SK-N-SH treated with all-trans-retinoic acid at 6 μM for 48 hours (cell line): ENCODE measurements around the gene TEC.

ENCODE experiments used
- ATAC-seq: fragments of 200-7000 bp; cut with Tn5 transposase; 3 replicates; pipeline ENCODE4 v1.9.1; 2020; ENCODE audit warnings: mild to moderate bottlenecking, moderate library complexity
- ARNTL ChIP-seq: fragments of 450-650 bp; formaldehyde crosslinking; IDR thresholded peaks from 2 replicates; pipeline ENCODE4 v1.5.0; 2020; ENCODE audit warnings: low read depth, mild to moderate bottlenecking, moderate library complexity, borderline replicate concordance
- CSRNP3 ChIP-seq: fragments of 250-450 bp; sonication (Bioruptor Pico); IDR thresholded peaks from 2 replicates; pipeline ENCODE4 v1.5.1; 2021; ENCODE audit warnings: mild to moderate bottlenecking, moderate library complexity
- ESRRG ChIP-seq: fragments of 250-450 bp; sonication (Bioruptor Pico); IDR thresholded peaks from 2 replicates; pipeline ENCODE4 v1.6.1; 2021; ENCODE audit warnings: mild to moderate bottlenecking
- GLIS3 ChIP-seq: fragments of 250-450 bp; sonication (Bioruptor Pico); IDR thresholded peaks from 2 replicates; pipeline ENCODE4 v1.5.0; 2020; ENCODE audit warnings: mild to moderate bottlenecking, moderate library complexity
- ISL1 ChIP-seq: fragments of 250-450 bp; sonication (Bioruptor Pico); IDR thresholded peaks from 2 replicates; pipeline ENCODE4 v2.1.2; 2022; ENCODE audit warnings: mild to moderate bottlenecking, moderate library complexity
- OSR1 ChIP-seq: fragments of 250-450 bp; sonication (Bioruptor Pico); IDR thresholded peaks from 2 replicates; pipeline ENCODE4 v1.8.0; 2022; ENCODE audit warnings: moderate library complexity, mild to moderate bottlenecking, inconsistent platforms
- RARB ChIP-seq: fragments of 250-450 bp; sonication (Bioruptor Pico); IDR thresholded peaks from 2 replicates; pipeline ENCODE4 v1.8.0; 2021; ENCODE audit warnings: mild to moderate bottlenecking, moderate library complexity
- SNAI2 ChIP-seq: fragments of 250-450 bp; sonication (Bioruptor Pico); IDR thresholded peaks from 2 replicates; pipeline ENCODE4 v1.5.0; 2020; ENCODE audit warnings: mild to moderate bottlenecking, moderate library complexity
- TCF4 ChIP-seq: fragments of 250-450 bp; sonication (Bioruptor Pico); IDR thresholded peaks from 2 replicates; pipeline ENCODE4 v1.8.0; 2021; ENCODE audit warnings: mild to moderate bottlenecking, moderate library complexity, borderline replicate concordance
- TOX ChIP-seq: fragments of 250-450 bp; sonication (Bioruptor Pico); IDR thresholded peaks from 2 replicates; pipeline ENCODE4 v1.8.0; 2021; ENCODE audit warnings: mild to moderate bottlenecking, moderate library complexity, borderline replicate concordance
- ZFP3 ChIP-seq: fragments of 250-450 bp; sonication (Bioruptor Pico); IDR thresholded peaks from 2 replicates; pipeline ENCODE4 v1.5.0; 2020; ENCODE audit warnings: mild to moderate bottlenecking, moderate library complexity
- ZFP30 ChIP-seq: fragments of 450-650 bp; formaldehyde crosslinking; IDR thresholded peaks from 2 replicates; pipeline ENCODE4 v1.5.0; 2022; ENCODE audit warnings: mild to moderate bottlenecking, moderate library complexity
- ZNF565 ChIP-seq: fragments of 450-650 bp; formaldehyde crosslinking; conservative IDR thresholded peaks from 2 replicates; pipeline ENCODE4 v1.5.0; 2020; ENCODE audit warnings: low read depth, mild to moderate bottlenecking, moderate library complexity
- ZNF70 ChIP-seq: fragments of 450-650 bp; formaldehyde crosslinking; IDR thresholded peaks from 2 replicates; pipeline ENCODE4 v1.5.0; 2020; ENCODE audit warnings: mild to moderate bottlenecking, moderate library complexity
- ZNF8 ChIP-seq: fragments of 450-650 bp; formaldehyde crosslinking; IDR thresholded peaks from 2 replicates; pipeline ENCODE4 v1.5.0; 2020; ENCODE audit warnings: mild to moderate bottlenecking, moderate library complexity
- TF ChIP-seq, protein P1 (sequence below): fragments of 250-450 bp; sonication (Bioruptor Pico); IDR thresholded peaks from 2 replicates; pipeline ENCODE4 v1.5.1; 2020; ENCODE audit warnings: low read depth, mild to moderate bottlenecking, moderate library complexity
- TF ChIP-seq, protein P2 (sequence below): fragments of 250-450 bp; sonication (Bioruptor Pico); IDR thresholded peaks from 2 replicates; pipeline ENCODE4 v1.8.0; 2020; ENCODE audit warnings: mild to moderate bottlenecking, moderate library complexity, borderline replicate concordance
- TF ChIP-seq, protein P3 (sequence below): fragments of 250-450 bp; sonication (Bioruptor Pico); IDR thresholded peaks from 2 replicates; pipeline ENCODE4 v1.8.0; 2021; ENCODE audit warnings: low read depth, mild to moderate bottlenecking, moderate library complexity, borderline replicate concordance

The TEC gene

DNA sequence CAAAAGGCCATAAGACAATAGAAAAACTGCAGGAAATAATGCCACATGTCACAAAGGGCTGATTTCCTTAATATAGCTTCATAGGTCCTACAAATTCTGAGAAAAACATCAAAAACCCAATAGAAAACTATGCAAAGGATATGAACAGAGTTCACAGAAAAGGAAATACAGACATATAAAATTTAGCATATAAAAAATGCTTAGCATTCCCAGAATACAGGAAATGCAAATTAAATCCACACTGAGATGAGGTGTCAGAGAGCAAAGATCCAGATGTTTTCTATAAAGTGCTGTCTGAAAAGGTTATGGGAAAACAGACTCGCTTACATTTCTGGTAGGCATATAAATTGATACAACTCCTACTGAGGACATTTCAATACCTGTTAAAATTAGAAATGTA, 169.4 kb downstream of the TEC start:
- no peak for ATAC-seq
- TF ChIP-seq TOX (CRISPR knock-in tag) (no peak), RARB (no peak), ARNTL (CRISPR knock-in tag) (no peak), ZNF565 (no peak)
- TF ChIP-seq, protein P1, sequence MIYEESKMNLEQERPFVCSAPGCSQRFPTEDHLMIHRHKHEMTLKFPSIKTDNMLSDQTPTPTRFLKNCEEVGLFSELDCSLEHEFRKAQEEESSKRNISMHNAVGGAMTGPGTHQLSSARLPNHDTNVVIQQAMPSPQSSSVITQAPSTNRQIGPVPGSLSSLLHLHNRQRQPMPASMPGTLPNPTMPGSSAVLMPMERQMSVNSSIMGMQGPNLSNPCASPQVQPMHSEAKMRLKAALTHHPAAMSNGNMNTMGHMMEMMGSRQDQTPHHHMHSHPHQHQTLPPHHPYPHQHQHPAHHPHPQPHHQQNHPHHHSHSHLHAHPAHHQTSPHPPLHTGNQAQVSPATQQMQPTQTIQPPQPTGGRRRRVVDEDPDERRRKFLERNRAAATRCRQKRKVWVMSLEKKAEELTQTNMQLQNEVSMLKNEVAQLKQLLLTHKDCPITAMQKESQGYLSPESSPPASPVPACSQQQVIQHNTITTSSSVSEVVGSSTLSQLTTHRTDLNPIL (CRISPR knock-in tag) = no peak

GRCh38 chr4:48095441-48095840, 174.2 kb downstream of the TEC start:
- TF ChIP-seq TCF4 (CRISPR knock-in tag) (no peak), ZFP30 (CRISPR knock-in tag) (no peak), TOX (CRISPR knock-in tag) (no peak), ZFP3 (CRISPR knock-in tag) (no peak), ARNTL (CRISPR knock-in tag) (no peak), ZNF565 (no peak)
- TF ChIP-seq, protein P2, sequence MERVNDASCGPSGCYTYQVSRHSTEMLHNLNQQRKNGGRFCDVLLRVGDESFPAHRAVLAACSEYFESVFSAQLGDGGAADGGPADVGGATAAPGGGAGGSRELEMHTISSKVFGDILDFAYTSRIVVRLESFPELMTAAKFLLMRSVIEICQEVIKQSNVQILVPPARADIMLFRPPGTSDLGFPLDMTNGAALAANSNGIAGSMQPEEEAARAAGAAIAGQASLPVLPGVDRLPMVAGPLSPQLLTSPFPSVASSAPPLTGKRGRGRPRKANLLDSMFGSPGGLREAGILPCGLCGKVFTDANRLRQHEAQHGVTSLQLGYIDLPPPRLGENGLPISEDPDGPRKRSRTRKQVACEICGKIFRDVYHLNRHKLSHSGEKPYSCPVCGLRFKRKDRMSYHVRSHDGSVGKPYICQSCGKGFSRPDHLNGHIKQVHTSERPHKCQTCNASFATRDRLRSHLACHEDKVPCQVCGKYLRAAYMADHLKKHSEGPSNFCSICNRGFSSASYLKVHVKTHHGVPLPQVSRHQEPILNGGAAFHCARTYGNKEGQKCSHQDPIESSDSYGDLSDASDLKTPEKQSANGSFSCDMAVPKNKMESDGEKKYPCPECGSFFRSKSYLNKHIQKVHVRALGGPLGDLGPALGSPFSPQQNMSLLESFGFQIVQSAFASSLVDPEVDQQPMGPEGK = no peak
- TF ChIP-seq, protein P1 (CRISPR knock-in tag) = no peak
- TF ChIP-seq, all 23 proteins: peak for 0
- ATAC-seq = no peak

- ATAC-seq = peak; percentile 92
- TF ChIP-seq ZNF8 (no peak), ISL1 (CRISPR knock-in tag) (peak; percentile 82), ZFP3 (CRISPR knock-in tag) (0 out of 2 replicates have a peak, but pooled peaks have one; percentile 38)
- TF ChIP-seq, protein P3, sequence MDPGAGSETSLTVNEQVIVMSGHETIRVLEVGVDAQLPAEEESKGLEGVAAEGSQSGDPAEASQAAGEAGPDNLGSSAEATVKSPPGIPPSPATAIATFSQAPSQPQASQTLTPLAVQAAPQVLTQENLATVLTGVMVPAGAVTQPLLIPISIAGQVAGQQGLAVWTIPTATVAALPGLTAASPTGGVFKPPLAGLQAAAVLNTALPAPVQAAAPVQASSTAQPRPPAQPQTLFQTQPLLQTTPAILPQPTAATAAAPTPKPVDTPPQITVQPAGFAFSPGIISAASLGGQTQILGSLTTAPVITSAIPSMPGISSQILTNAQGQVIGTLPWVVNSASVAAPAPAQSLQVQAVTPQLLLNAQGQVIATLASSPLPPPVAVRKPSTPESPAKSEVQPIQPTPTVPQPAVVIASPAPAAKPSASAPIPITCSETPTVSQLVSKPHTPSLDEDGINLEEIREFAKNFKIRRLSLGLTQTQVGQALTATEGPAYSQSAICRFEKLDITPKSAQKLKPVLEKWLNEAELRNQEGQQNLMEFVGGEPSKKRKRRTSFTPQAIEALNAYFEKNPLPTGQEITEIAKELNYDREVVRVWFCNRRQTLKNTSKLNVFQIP (CRISPR knock-in tag) = no peak
- TF ChIP-seq, protein P2 = no peak
- TF ChIP-seq, all 23 proteins: peak for 2
Measured at GRCh38 chr4:48093991-48094416, 175.6 kb downstream of the TEC start.

DNA sequence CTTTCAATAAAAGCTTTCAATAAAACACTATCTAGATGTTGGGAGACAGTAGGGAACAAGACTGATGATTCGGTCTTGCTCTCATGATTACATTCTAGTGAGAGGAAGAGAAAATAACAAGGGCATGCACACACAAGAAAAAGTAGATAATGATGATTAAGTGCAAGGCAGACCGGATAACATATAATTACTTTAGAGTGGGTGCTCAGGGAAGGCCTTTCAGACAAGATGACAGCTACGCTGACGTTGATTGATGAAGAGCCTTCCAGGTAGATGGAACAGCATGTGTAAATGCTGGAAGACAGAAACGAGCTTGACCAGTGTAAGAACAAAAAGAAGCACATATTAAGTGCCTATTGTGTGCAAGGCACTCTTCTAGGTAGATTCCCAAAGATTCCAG, 179.0 kb downstream of the TEC start:
- no peak for TF ChIP-seq ZNF70 (CRISPR knock-in tag)
- TF ChIP-seq GLIS3 (CRISPR knock-in tag) = no peak
- no peak for TF ChIP-seq ZFP3 (CRISPR knock-in tag)
- no peak for TF ChIP-seq ARNTL (CRISPR knock-in tag)
- no peak for TF ChIP-seq ZNF8
- TF ChIP-seq, protein P2 = no peak
- TF ChIP-seq RARB = no peak
- TF ChIP-seq ESRRG (CRISPR knock-in tag) = no peak
- TF ChIP-seq SNAI2 (CRISPR knock-in tag) = no peak
- no peak for TF ChIP-seq ISL1 (CRISPR knock-in tag)
- TF ChIP-seq ZNF565 = no peak
- TF ChIP-seq OSR1 (CRISPR knock-in tag) = no peak
- no peak for TF ChIP-seq CSRNP3 (CRISPR knock-in tag)
- TF ChIP-seq, all 23 proteins: peak for 0

More for the DNA sequence above, 179.0 kb downstream of the TEC start:
- ATAC-seq = no peak
